Peyer's patch (tissue), 4 donors: ENCODE data around the gene SYNC. TPM values are rescaled to one million over a fixed set of nuclear protein-coding genes. Genes with fewer than 3 reads are reported as not detected.
"Not testable (repeated sequence)": the region's sequence is repeated elsewhere in the genome, so short reads cannot be mapped to it uniquely, and the experiment has no call there.

Source experiments
- DNase-seq, 3 donors: peaks; one replicate each; pipeline ENCODE4 v3.0.0-alpha.2; 2017 to 2019
- H3K27ac ChIP-seq, 4 donors: fragments of 200-600 bp; sonication (generic); one replicate each; pipeline ENCODE4 v1.5.1; 2016 to 2019
- H3K27me3 ChIP-seq, 2 donors: fragments of 200-600 bp; sonication (generic); one replicate each; pipeline ENCODE4 v1.5.1; 2019
- H3K36me3 ChIP-seq, 3 donors: fragments of 200-600 bp; sonication (generic); one replicate each; pipeline ENCODE4 v1.5.1; 2016 to 2019
- H3K4me1 ChIP-seq, 4 donors: fragments of 200-600 bp; sonication (generic); one replicate each; pipeline ENCODE4 v1.5.1; 2016 to 2019
- H3K4me3 ChIP-seq, 4 donors: fragments of 200-600 bp; sonication (generic); 1 replicate in 3 of 4; 2 replicates in 1 of 4; pipeline ENCODE4 v1.5.1; 2016 to 2019; ENCODE audit warnings: mild to moderate bottlenecking in 1 of 4
- H3K9me3 ChIP-seq, 4 donors: fragments of 200-600 bp; sonication (generic); one replicate each; pipeline ENCODE4 v1.5.1; 2016 to 2019; ENCODE audit warnings: mild to moderate bottlenecking in 1 of 4
- CTCF ChIP-seq, 6 experiments: fragments of 450-650 bp in 4 of 6; fragments of 200-600 bp in 2 of 6; sonication (generic) in 1 of 6; IDR thresholded peaks; one replicate each; pipeline ENCODE4 v1.5.1; 2017 to 2019; ENCODE audit warnings: antibody characterized with exemption in 6 of 6, mild to moderate bottlenecking in 3 of 6, moderate library complexity in 1 of 6
- POLR2A ChIP-seq, 2 donors: fragments of 450-650 bp; IDR thresholded peaks; one replicate each; pipeline ENCODE4 v1.5.1; 2017; ENCODE audit warnings: antibody characterized with exemption in 2 of 2, mild to moderate bottlenecking in 2 of 2, moderate library complexity in 2 of 2
- total RNA-seq, 4 donors: library from RNA; depleted of rRNA; stranded (reverse); fragments of >200 nt; gene quantifications; one replicate each; pipeline ENCODE4 v1.1.0, GENCODE V29; 2016

Gene SYNC
- total RNA-seq, 4 donors from 2014 or later: 8.3 to 19.8 (median 9.2) TPM

- no peak overlapping the region for H3K27ac ChIP-seq
- H3K9me3 ChIP-seq: no peaks in the 10 kb centered on the region
- H3K36me3 ChIP-seq: no peaks in the 10 kb centered on the region
- DNase-seq: no peak
- no peak for TF ChIP-seq CTCF (IDR thresholded peaks at IDR 0.05)
- TF ChIP-seq POLR2A (IDR thresholded peaks at IDR 0.05): no peak
- peaks cover 0 to 10% (median 9%) of the 10 kb centered on the region in 4 donors for H3K4me1 ChIP-seq
- H3K4me3 ChIP-seq: no peak overlapping the region
- no peaks in the 10 kb centered on the region for H3K27me3 ChIP-seq
Measured at GRCh38 chr1:32706491-32706890, 3.9 kb upstream of the SYNC start.

GRCh38 chr1:32705516-32705915 is 2.9 kb upstream of the SYNC start:
- Histone ChIP-seq H3K4me1 (peaks cover 0 to 18% (median 9%) of the 10 kb centered on the region in 4 donors), H3K4me3 (no peak overlapping the region), H3K9me3 (no peaks in the 10 kb centered on the region), H3K36me3 (no peaks in the 10 kb centered on the region), H3K27ac (no peak overlapping the region), H3K27me3 (no peaks in the 10 kb centered on the region)
- DNase-seq: no peak
- TF ChIP-seq CTCF (IDR thresholded peaks at IDR 0.05): no peak
- TF ChIP-seq POLR2A (IDR thresholded peaks at IDR 0.05): no peak

GRCh38 chr1:32703479-32704291 is 1.1 kb upstream of the SYNC start:
- no peak for DNase-seq
- Histone ChIP-seq H3K36me3 (no peaks in the 10 kb centered on the region), H3K27ac (peak overlapping the region; percentile 17 to 86 (median 75))

GRCh38 chr1:32701951-32702598 is 495 bp downstream of the SYNC start:
- Histone ChIP-seq H3K4me3 (peak overlapping the region; percentile 39 to 67 (median 55)), H3K27me3 (no peaks in the 10 kb centered on the region), H3K9me3 (no peaks in the 10 kb centered on the region), H3K27ac (peak overlapping the region; percentile 47 to 86 (median 75)), H3K36me3 (no peaks in the 10 kb centered on the region), H3K4me1 (peaks cover 0 to 18% (median 9%) of the 10 kb centered on the region in 4 donors)
- DNase-seq: peak in 1 of 3 donors; percentile 56
- TF ChIP-seq CTCF (IDR thresholded peaks at IDR 0.05): no peak
- TF ChIP-seq POLR2A (IDR thresholded peaks at IDR 0.05): no peak

More at GRCh38 chr1:32703479-32704291, 1.1 kb upstream of the SYNC start:
- H3K4me1 ChIP-seq: peaks cover 0 to 18% (median 9%) of the 10 kb centered on the region in 4 donors
- TF ChIP-seq CTCF (IDR thresholded peaks at IDR 0.05) (no peak), POLR2A (IDR thresholded peaks at IDR 0.05) (no peak)
- H3K9me3 ChIP-seq: no peaks in the 10 kb centered on the region
- peak overlapping the region in 3 of 4 donors; percentile 48 to 67 (median 62) for H3K4me3 ChIP-seq
- H3K27me3 ChIP-seq: no peaks in the 10 kb centered on the region

- no peaks in the 10 kb centered on the region for H3K9me3 ChIP-seq
- TF ChIP-seq CTCF (IDR thresholded peaks at IDR 0.05) (no peak), POLR2A (IDR thresholded peaks at IDR 0.05) (peak in 1 of 2 donors; percentile 40)
- H3K4me1 ChIP-seq: peaks cover 0 to 18% (median 9%) of the 10 kb centered on the region in 4 donors
- H3K4me3 ChIP-seq: peak overlapping the region in 2 of 4 donors; percentile 62 to 67
- H3K27me3 ChIP-seq: no peaks in the 10 kb centered on the region
- no peaks in the 10 kb centered on the region for H3K36me3 ChIP-seq
- peak in 1 of 3 donors; percentile 72 for DNase-seq
- H3K27ac ChIP-seq: peak overlapping the region; percentile 47 to 86 (median 75)
Measured at GRCh38 chr1:32701421-32701911, 1.1 kb downstream of the SYNC start.

GRCh38 chr1:32696996-32697395 is 5.6 kb downstream of the SYNC start:
- not testable (repeated sequence) for H3K27ac ChIP-seq, H3K4me3 ChIP-seq, DNase-seq, H3K36me3 ChIP-seq, H3K9me3 ChIP-seq, H3K27me3 ChIP-seq
- peaks cover 0 to 13% (median 0%) of the 10 kb centered on the region in 4 donors for H3K4me1 ChIP-seq
